ENCODE measurements around the gene CD164.

The CD164 gene

GRCh38 chr6:109331081-109331480, 51.2 kb downstream of the CD164 start:
- Histone ChIP-seq H3K4me2 (ENCODE audit: low read depth, low read length, poor library complexity, severe bottlenecking) (no peak overlapping the region), H3K27me3 (ENCODE audit: low read length) (no peaks in the 10 kb centered on the region), H3K79me2 (ENCODE audit: insufficient read depth, low read length) (no peaks in the 10 kb centered on the region), H3K9ac (ENCODE audit: low read length) (no peak overlapping the region), H3K36me3 (ENCODE audit: low read length) (no peaks in the 10 kb centered on the region), H3K4me3 (ENCODE audit: insufficient read depth, low read length, poor library complexity, severe bottlenecking) (no peak overlapping the region), H3K27ac (ENCODE audit: low read depth, low read length) (no peak overlapping the region), H3F3A (ENCODE audit: insufficient read depth) (no peaks in the 10 kb centered on the region), H4K20me1 (ENCODE audit: low read depth, low read length) (no peaks in the 10 kb centered on the region), H2AFZ (ENCODE audit: low read depth, low read length, severe bottlenecking) (no peak overlapping the region), H3K9me3 (ENCODE audit: insufficient read depth, low read length) (no peaks in the 10 kb centered on the region), H3K9me2 (replicated peaks; ENCODE audit: insufficient read depth, low read length) (no peaks in the 10 kb centered on the region)
- no peak for TF ChIP-seq EZH2phosphoT487 (conservative IDR thresholded peaks at IDR 0.05; ENCODE audit: low read length)
- TF ChIP-seq, protein P1, sequence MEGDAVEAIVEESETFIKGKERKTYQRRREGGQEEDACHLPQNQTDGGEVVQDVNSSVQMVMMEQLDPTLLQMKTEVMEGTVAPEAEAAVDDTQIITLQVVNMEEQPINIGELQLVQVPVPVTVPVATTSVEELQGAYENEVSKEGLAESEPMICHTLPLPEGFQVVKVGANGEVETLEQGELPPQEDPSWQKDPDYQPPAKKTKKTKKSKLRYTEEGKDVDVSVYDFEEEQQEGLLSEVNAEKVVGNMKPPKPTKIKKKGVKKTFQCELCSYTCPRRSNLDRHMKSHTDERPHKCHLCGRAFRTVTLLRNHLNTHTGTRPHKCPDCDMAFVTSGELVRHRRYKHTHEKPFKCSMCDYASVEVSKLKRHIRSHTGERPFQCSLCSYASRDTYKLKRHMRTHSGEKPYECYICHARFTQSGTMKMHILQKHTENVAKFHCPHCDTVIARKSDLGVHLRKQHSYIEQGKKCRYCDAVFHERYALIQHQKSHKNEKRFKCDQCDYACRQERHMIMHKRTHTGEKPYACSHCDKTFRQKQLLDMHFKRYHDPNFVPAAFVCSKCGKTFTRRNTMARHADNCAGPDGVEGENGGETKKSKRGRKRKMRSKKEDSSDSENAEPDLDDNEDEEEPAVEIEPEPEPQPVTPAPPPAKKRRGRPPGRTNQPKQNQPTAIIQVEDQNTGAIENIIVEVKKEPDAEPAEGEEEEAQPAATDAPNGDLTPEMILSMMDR (IDR thresholded peaks at IDR 0.05; ENCODE audit: insufficient read depth, low read length, poor library complexity, severe bottlenecking): no peak

DNA sequence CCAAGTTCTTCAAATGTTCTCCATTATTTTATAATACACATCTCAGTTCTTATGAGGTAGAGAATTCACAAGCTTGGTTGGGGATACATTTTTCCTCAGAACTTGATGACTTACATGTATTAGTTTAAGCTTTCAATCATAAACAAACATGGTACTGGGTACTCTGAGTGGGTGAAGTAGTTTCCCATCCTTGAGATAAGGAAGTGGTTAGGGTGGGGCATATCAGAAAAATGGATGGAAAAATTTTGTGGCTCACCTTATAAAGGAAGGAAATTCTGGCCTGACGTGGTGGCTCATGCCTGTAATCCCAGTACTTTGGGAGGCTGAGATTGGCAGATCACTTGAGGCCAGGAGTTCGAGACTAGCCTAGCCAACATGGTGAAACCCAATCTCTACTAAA, 52.0 kb downstream of the CD164 start:
- Histone ChIP-seq H3F3A (ENCODE audit: insufficient read depth) (no peaks in the 10 kb centered on the region), H3K4me2 (ENCODE audit: low read depth, low read length, poor library complexity, severe bottlenecking) (no peak overlapping the region), H3K9me2 (replicated peaks; ENCODE audit: insufficient read depth, low read length) (no peaks in the 10 kb centered on the region), H3K9ac (ENCODE audit: low read length) (no peak overlapping the region), H3K79me2 (ENCODE audit: insufficient read depth, low read length) (no peaks in the 10 kb centered on the region), H3K36me3 (ENCODE audit: low read length) (no peaks in the 10 kb centered on the region), H4K20me1 (ENCODE audit: low read depth, low read length) (no peaks in the 10 kb centered on the region), H3K27ac (ENCODE audit: low read depth, low read length) (no peak overlapping the region), H3K27me3 (ENCODE audit: low read length) (no peaks in the 10 kb centered on the region), H3K4me3 (ENCODE audit: insufficient read depth, low read length, poor library complexity, severe bottlenecking) (no peak overlapping the region), H2AFZ (ENCODE audit: low read depth, low read length, severe bottlenecking) (no peak overlapping the region), H3K9me3 (ENCODE audit: insufficient read depth, low read length) (no peaks in the 10 kb centered on the region)
- TF ChIP-seq EZH2phosphoT487 (conservative IDR thresholded peaks at IDR 0.05; ENCODE audit: low read length): no peak
- TF ChIP-seq, protein P1 (IDR thresholded peaks at IDR 0.05; ENCODE audit: insufficient read depth, low read length, poor library complexity, severe bottlenecking): no peak

- H3K27ac ChIP-seq (ENCODE audit: low read depth, low read length): no peak overlapping the region
- H3K36me3 ChIP-seq (ENCODE audit: low read length): no peaks in the 10 kb centered on the region
- no peak for TF ChIP-seq EZH2phosphoT487 (conservative IDR thresholded peaks at IDR 0.05; ENCODE audit: low read length)
- TF ChIP-seq, protein P1 (IDR thresholded peaks at IDR 0.05; ENCODE audit: insufficient read depth, low read length, poor library complexity, severe bottlenecking): no peak
- H3K4me2 ChIP-seq (ENCODE audit: low read depth, low read length, poor library complexity, severe bottlenecking): no peak overlapping the region
- no peaks in the 10 kb centered on the region for H4K20me1 ChIP-seq (ENCODE audit: low read depth, low read length)
- H3K9me3 ChIP-seq (ENCODE audit: insufficient read depth, low read length): no peaks in the 10 kb centered on the region
- H3K9ac ChIP-seq (ENCODE audit: low read length): no peak overlapping the region
- H3K79me2 ChIP-seq (ENCODE audit: insufficient read depth, low read length): no peaks in the 10 kb centered on the region
- H3F3A ChIP-seq (ENCODE audit: insufficient read depth): no peaks in the 10 kb centered on the region
- no peak overlapping the region for H2AFZ ChIP-seq (ENCODE audit: low read depth, low read length, severe bottlenecking)
- no peak overlapping the region for H3K4me3 ChIP-seq (ENCODE audit: insufficient read depth, low read length, poor library complexity, severe bottlenecking)
- no peaks in the 10 kb centered on the region for H3K9me2 ChIP-seq (replicated peaks; ENCODE audit: insufficient read depth, low read length)
- H3K27me3 ChIP-seq (ENCODE audit: low read length): no peaks in the 10 kb centered on the region
Observed at GRCh38 chr6:109328629-109329028, 53.6 kb downstream of the CD164 start.

All from SU-DHL-6 (cell line).